BJ (cell line): ENCODE measurements around the gene KCNJ16. TPM values are rescaled to one million over a fixed set of nuclear protein-coding genes. Genes with fewer than 3 reads are reported as not detected.

Source experiments
- CTCF ChIA-PET: fragments of 350-600 bp; formaldehyde crosslinking; extraction: SDS; loops from one replicate; lab custom pipeline; 2021; ENCODE audit warnings: antibody characterized with exemption, inconsistent platforms; lab: Yijun Ruan, JAX
- POLR2A ChIA-PET: fragments of 300-600 bp; sonication (Branson Sonifier 250); formaldehyde crosslinking; extraction: SDS; loops from one replicate; lab custom pipeline; 2021; ENCODE audit warnings: antibody characterized with exemption; lab: Charles Lee
- DNase-seq: peaks from one replicate; pipeline ENCODE4 v3.0.0-alpha.2; 2011; ENCODE audit warnings: low read depth
- H3K27me3 ChIP-seq: 2 replicates; pipeline ENCODE4 v1.6.0; 2011; ENCODE audit warnings: low read length; ENCODE audit not compliant: control insufficient read depth, insufficient read depth
- H3K36me3 ChIP-seq: 2 replicates; pipeline ENCODE4 v1.5.1; 2011; ENCODE audit warnings: low read length; ENCODE audit not compliant: control insufficient read depth, insufficient read depth
- H3K4me3 ChIP-seq: 2 replicates; pipeline ENCODE4 v1.5.1; 2011; ENCODE audit warnings: low read depth, mild to moderate bottlenecking, control low read depth, low read length
- polyA plus RNA-seq: library from polyadenylated mRNA; depleted of rRNA; stranded (reverse); fragments of >200 nt; gene quantifications from 2 replicates; pipeline ENCODE4 v1.2.3, GENCODE V29; 2011
- TF ChIP-seq, protein P1 (sequence below): IDR thresholded peaks from 2 replicates; pipeline ENCODE4 v1.5.1; 2011; ENCODE audit warnings: low read depth, mild to moderate bottlenecking, control low read depth, inconsistent platforms, low read length, moderate library complexity; ENCODE audit not compliant: insufficient read depth

KCNJ16 gene
- polyA plus RNA-seq, 1 experiment: not detected

DNA sequence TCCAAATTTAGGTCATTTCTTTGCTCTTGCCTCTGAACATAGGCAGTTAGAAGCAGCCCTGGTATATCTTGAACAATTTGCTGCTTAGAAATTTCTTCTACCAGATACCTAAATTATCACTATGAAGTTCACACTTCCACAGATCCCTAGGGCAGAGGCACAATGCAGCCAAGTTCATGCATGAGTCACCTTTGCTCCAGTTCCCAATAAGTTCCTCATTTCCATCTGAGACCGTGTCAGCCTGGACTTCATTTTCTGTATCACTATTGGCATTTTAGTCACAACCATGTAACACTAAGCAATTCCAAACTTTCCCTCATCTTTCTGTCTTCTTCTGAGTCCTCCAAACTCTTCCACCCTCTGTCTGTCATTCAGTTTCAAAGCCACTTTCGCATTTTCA is 45.0 kb downstream of the KCNJ16 start:
- TF ChIP-seq, protein P1, sequence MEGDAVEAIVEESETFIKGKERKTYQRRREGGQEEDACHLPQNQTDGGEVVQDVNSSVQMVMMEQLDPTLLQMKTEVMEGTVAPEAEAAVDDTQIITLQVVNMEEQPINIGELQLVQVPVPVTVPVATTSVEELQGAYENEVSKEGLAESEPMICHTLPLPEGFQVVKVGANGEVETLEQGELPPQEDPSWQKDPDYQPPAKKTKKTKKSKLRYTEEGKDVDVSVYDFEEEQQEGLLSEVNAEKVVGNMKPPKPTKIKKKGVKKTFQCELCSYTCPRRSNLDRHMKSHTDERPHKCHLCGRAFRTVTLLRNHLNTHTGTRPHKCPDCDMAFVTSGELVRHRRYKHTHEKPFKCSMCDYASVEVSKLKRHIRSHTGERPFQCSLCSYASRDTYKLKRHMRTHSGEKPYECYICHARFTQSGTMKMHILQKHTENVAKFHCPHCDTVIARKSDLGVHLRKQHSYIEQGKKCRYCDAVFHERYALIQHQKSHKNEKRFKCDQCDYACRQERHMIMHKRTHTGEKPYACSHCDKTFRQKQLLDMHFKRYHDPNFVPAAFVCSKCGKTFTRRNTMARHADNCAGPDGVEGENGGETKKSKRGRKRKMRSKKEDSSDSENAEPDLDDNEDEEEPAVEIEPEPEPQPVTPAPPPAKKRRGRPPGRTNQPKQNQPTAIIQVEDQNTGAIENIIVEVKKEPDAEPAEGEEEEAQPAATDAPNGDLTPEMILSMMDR: no peak
- DNase-seq: no peak
- POLR2A ChIA-PET: no interaction called here

DNA sequence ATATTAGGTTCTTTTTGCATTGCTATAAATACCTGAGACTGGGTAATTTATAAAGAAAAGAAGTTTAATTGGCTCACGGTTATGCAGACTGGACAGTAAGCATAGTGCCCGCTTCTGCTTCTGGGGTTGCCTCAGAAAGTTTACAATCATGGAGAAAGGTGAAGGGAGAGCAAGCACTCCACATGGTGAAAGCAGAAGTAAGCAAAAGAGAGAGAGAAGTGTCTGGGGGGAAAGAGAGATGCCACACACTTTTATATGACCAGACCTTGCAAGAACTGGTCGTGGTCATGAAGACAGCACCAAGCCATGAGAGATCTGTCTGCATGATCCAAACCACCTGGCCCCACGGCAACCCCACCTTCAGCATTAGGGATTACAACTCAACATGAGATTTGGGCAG is 45.4 kb downstream of the KCNJ16 start:
- ChIA-PET CTCF (no interaction called here), POLR2A (no interaction called here)
- H3K4me3 ChIP-seq: no peak overlapping the region
- 0 out of 2 replicates have a peak, but pooled peaks cover under 1% of the 10 kb centered on the region for H3K27me3 ChIP-seq
- H3K36me3 ChIP-seq: no peaks in the 10 kb centered on the region
- no peak for DNase-seq
- TF ChIP-seq, protein P1: no peak

More for the DNA sequence above, 45.0 kb downstream of the KCNJ16 start:
- H3K36me3 ChIP-seq: no peaks in the 10 kb centered on the region
- CTCF ChIA-PET: no interaction called here
- no peak overlapping the region for H3K4me3 ChIP-seq
- 0 out of 2 replicates have a peak, but pooled peaks cover 1% of the 10 kb centered on the region for H3K27me3 ChIP-seq

DNA sequence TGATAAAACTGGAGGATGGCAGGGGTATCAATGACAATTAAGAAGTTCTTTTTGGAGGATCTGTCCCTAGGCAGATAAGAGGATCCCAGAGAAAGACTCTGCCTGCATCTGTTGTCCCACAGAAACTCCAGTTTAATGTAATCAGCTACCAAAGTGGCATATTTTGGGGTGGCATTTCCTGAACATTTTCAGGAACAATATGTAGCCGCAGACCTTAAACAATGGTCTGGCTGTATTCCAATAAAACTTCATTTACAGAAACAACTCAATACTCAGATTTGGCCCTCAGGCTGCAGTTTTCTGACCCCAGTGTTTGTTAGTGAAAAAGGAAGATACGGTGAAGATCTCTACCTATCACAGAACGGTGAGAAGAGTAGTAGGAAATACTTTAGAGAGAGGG is 46.1 kb downstream of the KCNJ16 start:
- ChIA-PET CTCF (interaction anchor here (0.6 kb wide), 1 partner anchor 246 kb away, joined by 3 read pairs; no protein-coding TSS in a partner anchor), POLR2A (no interaction called here)
- Histone ChIP-seq H3K4me3 (no peak overlapping the region), H3K27me3 (no peaks in the 10 kb centered on the region), H3K36me3 (no peaks in the 10 kb centered on the region)
- TF ChIP-seq, protein P1: no peak
- DNase-seq: no peak

DNA sequence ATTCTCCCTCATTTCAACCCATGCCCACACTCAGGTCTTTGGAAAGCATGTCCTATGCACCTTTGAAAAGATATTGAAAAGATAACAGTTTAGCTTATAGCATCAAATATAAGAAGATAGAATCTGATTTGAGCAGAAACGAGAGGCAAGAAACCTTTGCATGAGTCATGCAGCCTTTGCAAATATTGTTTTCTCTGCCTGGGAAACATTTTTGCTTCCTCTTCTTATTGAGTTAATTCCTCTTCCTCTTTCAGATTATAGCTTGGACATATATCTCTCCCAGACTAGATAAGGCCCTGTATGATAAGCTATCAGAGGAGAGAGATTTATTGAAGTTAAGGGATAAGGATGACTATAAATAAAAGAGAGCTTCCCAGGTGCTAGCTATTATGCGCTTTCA is 48.2 kb downstream of the KCNJ16 start:
- CTCF ChIA-PET: interaction anchor here (0.8 to 1.8 kb wide), 2 partner anchors 21 to 597 kb away, joined by 3 to 4 read pairs; no protein-coding TSS in a partner anchor
- POLR2A ChIA-PET: no interaction called here
- no peak overlapping the region for H3K4me3 ChIP-seq
- no peak for DNase-seq
- TF ChIP-seq, protein P1: no peak
- H3K36me3 ChIP-seq: no peaks in the 10 kb centered on the region
- H3K27me3 ChIP-seq: no peaks in the 10 kb centered on the region

DNA sequence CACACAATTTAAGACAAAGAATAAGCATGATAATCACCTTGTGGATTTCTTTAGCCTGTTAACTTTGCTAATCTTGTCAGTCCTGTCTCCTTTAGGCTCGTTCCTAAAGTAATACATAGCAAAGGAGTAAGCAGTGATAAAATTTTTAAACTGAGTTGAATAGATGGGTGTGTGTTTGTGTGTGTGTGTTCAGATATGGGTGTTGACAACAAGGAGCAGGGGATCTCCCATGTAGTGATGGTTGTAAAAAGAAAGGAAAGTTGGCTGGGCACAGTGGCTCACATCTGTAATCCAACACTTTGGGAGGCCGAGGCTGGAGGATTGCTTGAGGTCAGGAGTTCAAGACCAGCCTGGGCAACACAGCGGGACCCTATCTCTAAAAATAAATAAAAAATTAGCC is 49.7 kb downstream of the KCNJ16 start:
- H3K4me3 ChIP-seq: no peak overlapping the region
- DNase-seq: no peak
- TF ChIP-seq, protein P1: no peak
- ChIA-PET CTCF (no interaction called here), POLR2A (no interaction called here)
- no peaks in the 10 kb centered on the region for H3K36me3 ChIP-seq
- no peaks in the 10 kb centered on the region for H3K27me3 ChIP-seq
